ENCODE measurements around the gene CHST14. TPM values are rescaled to one million over a fixed set of nuclear protein-coding genes. Genes with fewer than 3 reads are reported as not detected.

Gene CHST14
- total and polyA plus RNA-seq, 2 of the 8 experiments (the other 6 are each of a cell fraction or from before 2014, with no cell fraction given) = 13.4 to 20.3 TPM

GRCh38 chr15:40493089-40493840, 22.5 kb downstream of the CHST14 start:
- no peaks in the 10 kb centered on the region for H3K23me2 ChIP-seq (ENCODE audit: low read depth, low read length)
- no peak overlapping the region for H3K14ac ChIP-seq (ENCODE audit: insufficient read length)
- H3K23ac ChIP-seq (ENCODE audit: insufficient read length) = no peak overlapping the region
- no peaks in the 10 kb centered on the region for H3K9me3 ChIP-seq (ENCODE audit: insufficient read depth in 2 of 2, low read depth in 1 of 2, low read length in 1 of 2)
- no peaks in the 10 kb centered on the region for H3K4me1 ChIP-seq (replicated peaks in 1 of 4; ENCODE audit: control insufficient read depth in 3 of 4, insufficient read depth in 4 of 4, low read length in 3 of 4)
- DNase-seq (ENCODE audit: low read depth in 1 of 2, low spot score in 2 of 2) (no peak), FAIRE-seq (no peak)
- ChIA-PET CTCF (ENCODE audit: partially characterized antibody) (no interaction called here), POLR2A (ENCODE audit: partially characterized antibody) (no interaction called here)
- WGBS, 2 experiments (ENCODE audit: extremely low coverage in 1 of 2, insufficient coverage in 1 of 2, insufficient read length in 1 of 2, insufficient replicate concordance in 2 of 2, low coverage in 1 of 2, low lambda C conversion rate in 2 of 2, missing lambda C conversion rate in 1 of 2) = 88% methylated on average over 8 of the region's 8 CpGs; no CpG with 5 or more reads in 1 of the 2 experiments
- no peaks in the 10 kb centered on the region; a peak in 1 of 8 replicates for H3K36me3 ChIP-seq (ENCODE audit: control insufficient read depth in 2 of 4, insufficient read depth in 4 of 4, low read length in 3 of 4)
- no peak overlapping the region for H2BK120ac ChIP-seq (replicated peaks; ENCODE audit: low read depth, low read length)
- no peak overlapping the region for H4K8ac ChIP-seq (ENCODE audit: extremely low read depth, insufficient read depth, low read length)
- H2AK5ac ChIP-seq (ENCODE audit: low read depth, low read length) = no peak overlapping the region
- H4K5ac ChIP-seq (ENCODE audit: insufficient read length, low read depth, low read length) = no peak overlapping the region
- H2BK12ac ChIP-seq (ENCODE audit: low read depth, low read length) = no peak overlapping the region
- no peak overlapping the region for H3K4me3 ChIP-seq (ENCODE audit: extremely low read depth in 1 of 4, insufficient read depth in 2 of 4, low read depth in 3 of 4, low read length in 4 of 4)
- H2BK5ac ChIP-seq (ENCODE audit: low read depth, low read length) = no peak overlapping the region
- no peak overlapping the region for H3K18ac ChIP-seq (ENCODE audit: extremely low read depth, low read length)
- no peak overlapping the region for H4K91ac ChIP-seq (replicated peaks; ENCODE audit: insufficient read length, low read length)
- peaks cover 0 to under 1% of the 10 kb centered on the region in 2 experiments for H4K20me1 ChIP-seq (replicated peaks in 1 of 2; ENCODE audit: control insufficient read depth in 1 of 2, insufficient read depth in 2 of 2, low read length in 2 of 2)
- H3K79me1 ChIP-seq (ENCODE audit: low read depth, low read length) = no peaks in the 10 kb centered on the region
- no peak overlapping the region for H3K4me2 ChIP-seq (ENCODE audit: insufficient read depth in 1 of 2, low read depth in 2 of 2, low read length in 2 of 2)
- no peak overlapping the region for H2BK20ac ChIP-seq (ENCODE audit: low read length)
- H3K56ac ChIP-seq (replicated peaks; ENCODE audit: insufficient read length, low read depth, low read length) = no peak overlapping the region
- no peak overlapping the region for H2AFZ ChIP-seq (ENCODE audit: low read length)
- H3K79me2 ChIP-seq (ENCODE audit: control insufficient read depth in 1 of 2, insufficient read depth in 2 of 2, low read length in 2 of 2) = no peaks in the 10 kb centered on the region
- H3K9ac ChIP-seq (replicated peaks in 1 of 4; ENCODE audit: extremely low read depth in 1 of 4, low read depth in 3 of 4, low read length in 3 of 4) = no peak overlapping the region
- H3K27me3 ChIP-seq (replicated peaks in 1 of 4; ENCODE audit: control insufficient read depth in 3 of 4, extremely low read depth in 1 of 4, insufficient read depth in 3 of 4, low read length in 3 of 4) = no peaks in the 10 kb centered on the region
- H2BK15ac ChIP-seq (ENCODE audit: low read length) = no peak overlapping the region
- no peak overlapping the region for H3K27ac ChIP-seq (ENCODE audit: low read depth, low read length)
- H3K4ac ChIP-seq (replicated peaks; ENCODE audit: insufficient read length, low read depth, low read length) = no peak overlapping the region
- no peak for TF ChIP-seq CTBP2 (IDR thresholded peaks at IDR 0.05; ENCODE audit: borderline replicate concordance, insufficient read depth, insufficient read length, low read length)
- no peak for TF ChIP-seq TAF7 (optimal IDR thresholded peaks at IDR 0.05; ENCODE audit: borderline replicate concordance, low read depth, low read length)
- no peak for TF ChIP-seq CBX5 (IDR thresholded peaks at IDR 0.05; ENCODE audit: low read depth, low read length)
- TF ChIP-seq E2F6 (IDR thresholded peaks at IDR 0.05) = no peak
- TF ChIP-seq BCL11A (IDR thresholded peaks at IDR 0.05; ENCODE audit: low read depth in 2 of 2, low read length in 2 of 2) = no peak
- no peak for TF ChIP-seq SP2 (IDR thresholded peaks at IDR 0.05; ENCODE audit: low read length)
- no peak for TF ChIP-seq SIN3A (conservative IDR thresholded peaks at IDR 0.05 in 1 of 2, IDR thresholded peaks at IDR 0.05 in 1 of 2; ENCODE audit: low read depth in 1 of 2, low read length in 2 of 2)
- no peak for TF ChIP-seq GABPA (IDR thresholded peaks at IDR 0.05; ENCODE audit: borderline replicate concordance, insufficient read depth, low read length)
- no peak for TF ChIP-seq PHF8 (conservative IDR thresholded peaks at IDR 0.05; ENCODE audit: low read depth, low read length)
- no peak for TF ChIP-seq SP1 (IDR thresholded peaks at IDR 0.05; ENCODE audit: low read depth, low read length)
- no peak for TF ChIP-seq SUZ12 (IDR thresholded peaks at IDR 0.05; ENCODE audit: low read length)
- TF ChIP-seq CHD2 (IDR thresholded peaks at IDR 0.05; ENCODE audit: low read length) = no peak
- TF ChIP-seq TCF12 (IDR thresholded peaks at IDR 0.05; ENCODE audit: low read depth, low read length) = no peak
